Measurements from ENCODE around the gene DNTTIP2.

The DNTTIP2 gene

GRCh38 chr1:93817819-93818569 lies 61.0 kb downstream of the DNTTIP2 start:
- DNase-seq (ENCODE audit: extremely low read depth, insufficient read length) = no peak
- no peaks in the 10 kb centered on the region for H3K36me3 ChIP-seq (ENCODE audit: control insufficient read depth, insufficient read depth, low read length)
- H3K4me3 ChIP-seq (replicated peaks; ENCODE audit: low read depth, low read length) = no peak overlapping the region
- H3K27me3 ChIP-seq (replicated peaks; ENCODE audit: control insufficient read depth, insufficient read depth, low read length) = no peaks in the 10 kb centered on the region
- no peak for TF ChIP-seq CTCF (IDR thresholded peaks at IDR 0.05; ENCODE audit: insufficient read depth, low read length, poor library complexity, severe bottlenecking)

- no peak for DNase-seq (ENCODE audit: extremely low read depth, insufficient read length)
- no peaks in the 10 kb centered on the region for H3K27me3 ChIP-seq (replicated peaks; ENCODE audit: control insufficient read depth, insufficient read depth, low read length)
- no peak for TF ChIP-seq CTCF (IDR thresholded peaks at IDR 0.05; ENCODE audit: insufficient read depth, low read length, poor library complexity, severe bottlenecking)
- no peaks in the 10 kb centered on the region for H3K36me3 ChIP-seq (ENCODE audit: control insufficient read depth, insufficient read depth, low read length)
- no peak overlapping the region for H3K4me3 ChIP-seq (replicated peaks; ENCODE audit: low read depth, low read length)
Observed at GRCh38 chr1:93816970-93817678, 61.9 kb downstream of the DNTTIP2 start.
